GM12872 (cell line): Measurements from ENCODE around the gene MEN1.

Source experiments
- TF ChIP-seq, protein P1 (sequence below): IDR thresholded peaks from 3 replicates; pipeline ENCODE4 v1.5.1; 2011; ENCODE audit warnings: low read depth, mild to moderate bottlenecking, low read length, moderate library complexity; ENCODE audit not compliant: insufficient read depth

The MEN1 gene

DNA sequence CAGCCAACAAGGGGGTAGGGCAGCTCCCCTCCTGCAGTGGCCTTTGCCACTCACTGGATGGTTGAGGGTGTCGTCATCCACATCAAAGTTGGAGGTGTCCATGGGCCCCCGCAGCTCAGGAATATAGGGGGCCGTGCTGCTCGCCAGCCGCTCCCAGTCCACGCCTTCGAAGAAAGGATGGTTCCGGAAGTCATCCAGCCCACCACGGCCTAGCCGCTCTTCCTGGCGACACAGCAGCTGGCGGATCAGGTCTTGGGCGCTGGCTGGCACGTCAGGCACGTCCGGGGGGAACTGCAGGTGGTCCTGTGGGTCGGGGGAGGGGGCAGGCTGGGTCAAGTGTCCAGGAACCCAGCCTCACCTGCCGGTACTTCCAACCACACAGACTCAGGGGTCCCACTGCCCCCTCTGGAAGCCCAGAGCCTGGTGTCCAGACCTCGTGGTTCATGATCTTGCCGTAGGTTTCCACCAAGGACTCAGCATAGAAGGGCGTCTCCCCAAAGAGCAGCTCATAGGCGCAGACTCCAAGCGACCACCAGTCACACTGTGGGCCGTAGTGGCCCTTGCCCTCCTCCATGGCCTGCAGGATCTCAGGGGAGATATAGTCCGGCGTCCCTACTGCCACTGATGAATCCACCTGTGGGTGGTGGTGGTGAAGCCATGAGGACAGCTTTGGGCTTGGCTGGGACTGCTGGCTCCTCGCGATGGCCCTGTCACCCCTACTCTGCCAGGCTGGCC, 28.4 kb upstream of the MEN1 start:
- TF ChIP-seq, protein P1, sequence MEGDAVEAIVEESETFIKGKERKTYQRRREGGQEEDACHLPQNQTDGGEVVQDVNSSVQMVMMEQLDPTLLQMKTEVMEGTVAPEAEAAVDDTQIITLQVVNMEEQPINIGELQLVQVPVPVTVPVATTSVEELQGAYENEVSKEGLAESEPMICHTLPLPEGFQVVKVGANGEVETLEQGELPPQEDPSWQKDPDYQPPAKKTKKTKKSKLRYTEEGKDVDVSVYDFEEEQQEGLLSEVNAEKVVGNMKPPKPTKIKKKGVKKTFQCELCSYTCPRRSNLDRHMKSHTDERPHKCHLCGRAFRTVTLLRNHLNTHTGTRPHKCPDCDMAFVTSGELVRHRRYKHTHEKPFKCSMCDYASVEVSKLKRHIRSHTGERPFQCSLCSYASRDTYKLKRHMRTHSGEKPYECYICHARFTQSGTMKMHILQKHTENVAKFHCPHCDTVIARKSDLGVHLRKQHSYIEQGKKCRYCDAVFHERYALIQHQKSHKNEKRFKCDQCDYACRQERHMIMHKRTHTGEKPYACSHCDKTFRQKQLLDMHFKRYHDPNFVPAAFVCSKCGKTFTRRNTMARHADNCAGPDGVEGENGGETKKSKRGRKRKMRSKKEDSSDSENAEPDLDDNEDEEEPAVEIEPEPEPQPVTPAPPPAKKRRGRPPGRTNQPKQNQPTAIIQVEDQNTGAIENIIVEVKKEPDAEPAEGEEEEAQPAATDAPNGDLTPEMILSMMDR: no peak

DNA sequence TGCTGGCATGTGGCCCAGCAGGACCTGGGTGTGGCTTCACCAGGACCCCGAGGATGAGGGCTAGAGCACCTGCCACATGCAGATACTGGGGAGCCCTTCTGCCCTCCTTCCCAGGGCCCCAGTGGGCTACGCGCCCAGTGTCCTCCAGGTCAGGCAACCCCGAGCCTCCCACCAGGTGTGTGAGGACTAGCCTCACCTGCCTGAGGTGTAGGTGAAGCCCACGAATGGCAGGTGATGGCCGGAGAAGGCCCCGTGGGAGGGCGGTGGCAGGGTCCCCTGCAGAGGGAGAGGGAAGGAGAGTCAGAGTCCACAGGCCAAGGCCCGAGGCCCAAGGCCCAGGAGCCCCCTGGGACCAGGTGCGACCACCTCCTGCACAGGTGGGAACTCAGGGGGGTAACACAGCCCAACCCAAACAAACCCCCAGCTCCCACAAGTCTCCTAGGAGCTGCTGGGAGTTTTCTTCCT, 27.6 kb upstream of the MEN1 start:
- TF ChIP-seq, protein P1: no peak

DNA sequence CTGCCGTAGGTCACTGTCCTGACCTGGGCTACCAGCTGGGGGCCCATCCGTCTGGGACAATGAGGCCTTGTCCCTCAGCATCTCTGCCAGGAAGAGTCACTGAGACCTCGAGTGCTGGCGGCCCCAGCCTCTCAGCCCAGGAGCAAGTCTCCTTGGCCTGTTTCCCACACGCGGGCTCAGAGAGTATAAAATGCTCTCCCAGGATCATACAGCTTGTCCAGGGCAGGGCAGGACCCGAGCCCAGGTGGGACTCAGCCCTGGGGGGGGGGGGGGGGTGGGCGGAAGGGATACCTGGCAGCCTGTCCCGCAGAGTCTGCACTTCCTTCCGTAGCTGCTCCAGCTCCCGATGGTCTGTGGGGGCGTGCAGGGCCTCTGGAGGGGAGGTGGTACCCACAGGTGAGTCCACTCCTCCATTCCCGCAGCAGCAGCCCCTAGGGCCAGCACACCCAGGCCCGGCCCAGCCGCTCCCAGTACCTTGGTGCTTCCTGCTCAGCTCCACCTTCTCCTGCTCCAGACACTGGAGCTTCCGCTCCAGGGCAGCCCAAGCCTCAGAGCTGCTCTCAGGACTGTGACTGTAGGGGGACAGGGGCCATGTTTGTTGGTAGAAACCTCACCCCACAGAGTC, 26.2 kb upstream of the MEN1 start:
- TF ChIP-seq, protein P1: no peak

DNA sequence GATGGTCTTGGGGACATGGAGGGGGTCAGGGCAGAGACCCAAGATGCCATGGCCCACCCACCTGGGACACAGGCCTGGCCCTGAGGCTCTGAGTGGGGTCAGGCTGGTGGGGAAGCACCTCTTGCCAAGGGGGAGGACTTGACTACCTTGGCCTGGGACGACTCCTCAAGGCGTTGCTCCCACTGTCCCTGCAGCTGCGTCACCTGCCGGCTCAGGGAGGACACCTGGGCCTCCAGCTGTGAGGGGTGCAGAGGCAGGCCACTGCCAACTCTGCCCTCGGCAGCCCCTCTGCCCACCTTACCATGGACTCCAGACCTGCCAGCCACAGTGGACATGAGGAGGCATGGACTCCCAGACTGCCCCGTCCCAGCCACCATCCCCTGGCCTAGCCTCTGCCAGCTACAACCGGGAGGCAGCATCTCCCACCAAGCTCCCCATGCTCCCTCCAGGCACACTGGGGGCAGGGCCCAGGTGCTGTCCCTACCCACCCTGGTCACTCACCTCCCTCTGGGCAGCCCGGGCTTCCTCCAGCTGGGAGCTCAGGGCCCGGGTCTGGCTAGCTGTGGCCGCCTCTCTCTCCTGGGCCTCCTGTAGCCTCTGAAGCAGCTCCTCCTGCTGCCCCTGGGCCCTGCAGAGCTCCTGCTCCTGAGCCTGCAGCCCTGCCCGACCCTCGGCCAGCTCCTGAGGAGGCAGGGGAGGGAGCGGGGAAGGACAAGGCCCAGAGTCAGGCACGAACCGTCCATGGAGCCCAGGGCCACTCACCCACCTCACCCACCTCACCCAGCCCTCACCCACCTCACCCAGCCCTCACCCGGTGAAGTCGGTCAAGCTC, 25.5 kb upstream of the MEN1 start:
- TF ChIP-seq, protein P1: no peak

DNA sequence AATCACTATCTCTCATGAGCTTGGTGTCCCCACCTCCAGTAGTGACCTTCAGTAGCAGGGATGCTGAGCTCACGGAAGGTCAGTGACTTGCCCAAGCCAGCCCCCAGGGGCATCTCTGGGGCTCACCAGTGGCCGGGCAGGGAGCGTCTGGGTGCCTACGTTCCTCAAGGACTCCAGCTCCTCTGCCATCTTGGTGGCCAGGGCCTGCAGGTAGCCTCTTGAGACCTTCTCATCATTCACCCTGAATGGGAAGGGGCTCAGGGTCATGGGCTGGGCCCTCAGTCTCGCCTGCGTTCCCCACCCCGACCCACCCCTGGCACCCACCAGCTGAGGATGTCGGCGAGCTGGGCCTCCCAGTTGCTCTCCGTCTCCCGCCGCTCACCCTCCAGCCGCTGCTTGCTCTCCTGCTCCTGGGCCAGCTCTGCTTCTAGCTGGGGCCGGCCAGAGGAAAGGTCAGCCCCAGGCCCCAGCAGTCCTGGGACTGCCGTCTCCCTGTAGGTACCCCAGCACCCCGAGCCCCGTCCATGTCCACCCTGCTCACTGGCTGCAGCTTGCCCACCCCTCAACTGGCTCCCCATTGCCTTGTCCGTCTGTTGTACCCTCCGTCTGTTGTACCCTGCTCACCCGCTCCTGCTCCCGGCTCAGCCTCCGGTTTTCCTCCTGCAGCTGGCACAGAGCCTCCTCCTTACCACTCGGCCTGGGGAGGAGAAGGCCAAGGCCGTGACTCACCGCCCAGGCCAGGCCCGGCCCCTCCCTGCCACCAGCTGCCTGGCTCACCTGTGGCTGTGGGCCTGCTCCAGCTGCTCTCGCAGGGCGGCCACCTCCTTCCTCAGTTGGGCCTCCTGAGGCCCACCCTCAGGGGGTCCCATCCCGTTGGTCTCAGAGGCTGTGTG, 24.6 kb upstream of the MEN1 start:
- TF ChIP-seq, protein P1: no peak

DNA sequence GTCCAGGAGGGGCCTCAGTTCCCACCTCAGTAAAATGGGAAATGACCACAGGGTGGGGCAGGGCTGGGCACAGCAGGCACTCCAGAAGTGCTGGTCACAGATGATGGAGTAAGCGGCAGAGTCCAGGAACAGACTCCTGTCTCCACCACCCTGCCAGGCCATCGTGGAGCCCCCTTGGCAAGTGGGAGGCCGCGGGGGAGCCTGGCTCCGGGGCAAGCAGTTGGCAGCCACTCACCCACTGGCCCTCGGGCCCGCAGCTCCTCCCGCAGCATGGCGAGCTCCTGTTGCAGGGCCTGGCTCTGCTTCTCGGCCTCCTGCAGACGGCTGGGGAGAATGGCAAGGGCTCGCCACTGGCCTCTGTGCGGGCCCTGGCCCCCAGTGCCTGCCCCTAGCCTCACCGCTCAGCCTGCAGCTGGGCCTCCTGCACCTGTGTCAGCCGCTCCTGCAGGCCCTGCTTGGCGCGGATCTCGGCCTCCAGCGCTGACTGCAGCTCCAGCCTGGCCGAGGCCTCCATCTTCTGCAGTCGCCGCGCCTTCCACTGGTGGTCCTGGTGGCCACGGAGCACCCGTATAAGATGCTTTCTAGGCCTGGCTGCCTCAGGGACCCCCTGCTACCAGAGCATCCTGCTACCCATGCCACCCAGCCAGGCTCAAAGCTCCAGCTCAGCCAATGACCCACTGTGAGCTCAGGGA, 23.8 kb upstream of the MEN1 start:
- TF ChIP-seq, protein P1: no peak
